Neural progenitor cell (in vitro differentiated cells): ENCODE measurements around the gene ARFRP1. TPM values are rescaled to one million over a fixed set of nuclear protein-coding genes. Genes with fewer than 3 reads are reported as not detected.
"Not testable (repeated sequence)": the region's sequence is repeated elsewhere in the genome, so short reads cannot be mapped to it uniquely, and the experiment has no call there.

Experiments
- DNase-seq: peaks from one replicate; pipeline ENCODE4 v3.0.0-alpha.2; 2016; ENCODE audit warnings: low spot score
- H2AFZ ChIP-seq: fragments of 200-600 bp; sonication (generic); replicated peaks from 2 replicates; pipeline ENCODE4 v1.6.1; 2016; ENCODE audit warnings: antibody characterized with exemption
- H3F3A ChIP-seq: fragments of 200-600 bp; sonication (generic); 2 replicates; pipeline ENCODE4 v1.6.1; 2016; ENCODE audit warnings: antibody characterized with exemption, low read depth
- H3K27ac ChIP-seq: fragments of 200-600 bp; sonication (generic); 2 replicates; pipeline ENCODE4 v1.5.1; 2016; ENCODE audit warnings: mild to moderate bottlenecking
- H3K27me3 ChIP-seq: fragments of 200-600 bp; sonication (generic); 2 replicates; pipeline ENCODE4 v1.6.1; 2016; ENCODE audit warnings: mild to moderate bottlenecking, moderate library complexity
- H3K36me3 ChIP-seq: fragments of 200-600 bp; sonication (generic); 2 replicates; pipeline ENCODE4 v1.5.1; 2016
- H3K4me1 ChIP-seq: fragments of 200-600 bp; sonication (generic); 2 replicates; pipeline ENCODE4 v1.6.1; 2016; ENCODE audit warnings: mixed run types
- H3K4me2 ChIP-seq: fragments of 200-600 bp; sonication (generic); 2 replicates; pipeline ENCODE4 v1.6.1; 2016
- H3K4me3 ChIP-seq: fragments of 200-600 bp; sonication (generic); 2 replicates; pipeline ENCODE4 v1.5.1; 2016
- H3K79me2 ChIP-seq: fragments of 200-600 bp; sonication (generic); 2 replicates; pipeline ENCODE4 v1.6.1; 2016; ENCODE audit warnings: low read depth
- H3K9ac ChIP-seq: fragments of 200-600 bp; sonication (generic); 2 replicates; pipeline ENCODE4 v1.6.1; 2016
- H3K9me3 ChIP-seq: fragments of 200-600 bp; sonication (generic); 2 replicates; pipeline ENCODE4 v1.5.1; 2016; ENCODE audit warnings: low read depth
- H4K20me1 ChIP-seq: fragments of 200-600 bp; sonication (generic); 2 replicates; pipeline ENCODE4 v1.6.1; 2016; ENCODE audit warnings: low read depth
- H3K27ac Mint-ChIP-seq: 3 replicates; pipeline ENCODE4 v1.8.0; 2021; ENCODE audit warnings: mixed read lengths
- H3K27me3 Mint-ChIP-seq: 2 replicates; pipeline ENCODE4 v1.8.0; 2022; ENCODE audit warnings: low read depth, mild to moderate bottlenecking, inconsistent platforms, moderate library complexity, mixed read lengths; ENCODE audit not compliant: insufficient read depth
- H3K36me3 Mint-ChIP-seq: 3 replicates; pipeline ENCODE4 v1.8.0; 2021; ENCODE audit warnings: mixed read lengths
- H3K4me1 Mint-ChIP-seq: 3 replicates; pipeline ENCODE4 v1.8.0; 2021; ENCODE audit warnings: mixed read lengths
- H3K4me3 Mint-ChIP-seq: 3 replicates; pipeline ENCODE4 v1.8.0; 2021; ENCODE audit warnings: mild to moderate bottlenecking, moderate library complexity, mixed read lengths
- H3K9me3 Mint-ChIP-seq: 3 replicates; pipeline ENCODE4 v1.8.0; 2020; ENCODE audit warnings: mixed read lengths
- EZH2 ChIP-seq: fragments of 200-600 bp; sonication (generic); IDR thresholded peaks from 2 replicates; pipeline ENCODE4 v1.6.1; 2017; ENCODE audit warnings: antibody characterized with exemption, mild to moderate bottlenecking, moderate library complexity
- EZH2phosphoT487 ChIP-seq: fragments of 200-600 bp; sonication (generic); IDR thresholded peaks from 2 replicates; pipeline ENCODE4 v1.6.1; 2017; ENCODE audit warnings: antibody characterized with exemption
- total RNA-seq: library from RNA; depleted of rRNA; stranded (reverse); fragments of >200 nt; gene quantifications from 2 replicates; pipeline ENCODE4 v1.2.3, GENCODE V29; 2015; ENCODE audit warnings: low replicate concordance
- TF ChIP-seq, protein P1 (sequence below): fragments of 200-600 bp; sonication (generic); IDR thresholded peaks from 2 replicates; pipeline ENCODE4 v1.5.1; 2017; ENCODE audit warnings: antibody characterized with exemption, mild to moderate bottlenecking

The ARFRP1 gene
- total RNA-seq, 1 donor from 2014 or later, result 18.3 TPM

DNA sequence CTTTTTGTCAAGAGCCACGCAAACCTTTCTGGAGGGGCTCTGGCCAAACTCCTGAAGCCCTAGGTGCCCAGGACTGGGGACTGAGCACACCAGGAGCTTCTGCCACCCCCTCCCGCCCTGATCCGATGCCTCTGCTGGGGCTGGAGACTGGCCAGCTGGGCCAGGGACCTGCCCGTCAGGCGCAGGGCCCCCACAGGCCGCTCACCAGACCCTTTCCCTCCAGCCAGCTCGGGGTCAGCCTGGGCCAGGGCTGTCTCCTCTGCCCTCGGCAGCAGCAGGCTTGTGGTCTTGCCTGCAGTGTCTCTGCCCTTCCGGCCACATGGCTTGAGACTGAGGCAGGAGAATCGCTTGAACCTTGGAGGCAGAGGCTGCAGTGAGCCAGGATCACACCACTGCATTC, 35.1 kb downstream of the ARFRP1 start:
- Mint-ChIP-seq H3K4me3 (no peak overlapping the region), H3K36me3 (peaks cover 18% of the 10 kb centered on the region), H3K9me3 (no peaks in the 10 kb centered on the region), H3K27me3 (peaks cover 5% of the 10 kb centered on the region), H3K4me1 (no peaks in the 10 kb centered on the region), H3K27ac (no peak overlapping the region)
- Histone ChIP-seq H3K4me1 (no peaks in the 10 kb centered on the region), H3K9ac (no peak overlapping the region), H4K20me1 (no peaks in the 10 kb centered on the region), H3K36me3 (no peaks in the 10 kb centered on the region), H2AFZ (no peak overlapping the region), H3K79me2 (no peaks in the 10 kb centered on the region), H3K27me3 (no peaks in the 10 kb centered on the region), H3K9me3 (no peaks in the 10 kb centered on the region), H3F3A (no peaks in the 10 kb centered on the region), H3K4me3 (no peak overlapping the region), H3K27ac (no peak overlapping the region), H3K4me2 (no peak overlapping the region)
- DNase-seq, result no peak
- no peak for TF ChIP-seq EZH2
- TF ChIP-seq EZH2phosphoT487, result no peak
- TF ChIP-seq, protein P1, sequence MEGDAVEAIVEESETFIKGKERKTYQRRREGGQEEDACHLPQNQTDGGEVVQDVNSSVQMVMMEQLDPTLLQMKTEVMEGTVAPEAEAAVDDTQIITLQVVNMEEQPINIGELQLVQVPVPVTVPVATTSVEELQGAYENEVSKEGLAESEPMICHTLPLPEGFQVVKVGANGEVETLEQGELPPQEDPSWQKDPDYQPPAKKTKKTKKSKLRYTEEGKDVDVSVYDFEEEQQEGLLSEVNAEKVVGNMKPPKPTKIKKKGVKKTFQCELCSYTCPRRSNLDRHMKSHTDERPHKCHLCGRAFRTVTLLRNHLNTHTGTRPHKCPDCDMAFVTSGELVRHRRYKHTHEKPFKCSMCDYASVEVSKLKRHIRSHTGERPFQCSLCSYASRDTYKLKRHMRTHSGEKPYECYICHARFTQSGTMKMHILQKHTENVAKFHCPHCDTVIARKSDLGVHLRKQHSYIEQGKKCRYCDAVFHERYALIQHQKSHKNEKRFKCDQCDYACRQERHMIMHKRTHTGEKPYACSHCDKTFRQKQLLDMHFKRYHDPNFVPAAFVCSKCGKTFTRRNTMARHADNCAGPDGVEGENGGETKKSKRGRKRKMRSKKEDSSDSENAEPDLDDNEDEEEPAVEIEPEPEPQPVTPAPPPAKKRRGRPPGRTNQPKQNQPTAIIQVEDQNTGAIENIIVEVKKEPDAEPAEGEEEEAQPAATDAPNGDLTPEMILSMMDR, result no peak

DNA sequence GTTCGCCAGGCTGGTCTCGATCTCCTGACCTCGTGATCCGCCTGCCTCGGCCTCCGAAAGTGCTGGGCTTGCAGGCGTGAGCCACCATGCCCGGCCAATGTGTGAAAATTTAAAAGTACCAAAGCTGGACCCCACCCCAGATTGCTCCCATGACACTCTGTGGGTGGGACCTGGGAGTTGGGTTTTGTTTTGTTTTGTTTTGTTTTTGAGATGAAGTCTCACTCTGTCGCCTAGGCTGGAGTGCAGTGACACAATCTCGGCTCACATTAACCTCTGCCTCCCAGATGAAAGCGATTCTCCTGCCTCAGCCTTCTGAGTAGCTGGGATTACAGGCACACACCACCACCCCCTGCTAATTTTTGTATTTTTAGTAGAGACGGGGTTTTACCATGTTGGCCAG, 36.1 kb downstream of the ARFRP1 start:
- not testable (repeated sequence) for H3K4me1 ChIP-seq, H4K20me1 ChIP-seq, H3F3A ChIP-seq, H3K27ac ChIP-seq, H3K9me3 Mint-ChIP-seq, DNase-seq, H3K4me2 ChIP-seq, H3K9me3 ChIP-seq, H3K4me3 Mint-ChIP-seq, H3K9ac ChIP-seq, H3K27me3 Mint-ChIP-seq, H3K36me3 ChIP-seq, H2AFZ ChIP-seq, H3K27ac Mint-ChIP-seq, H3K27me3 ChIP-seq, H3K4me3 ChIP-seq, H3K79me2 ChIP-seq, H3K4me1 Mint-ChIP-seq
- peaks cover 18% of the 10 kb centered on the region for H3K36me3 Mint-ChIP-seq

DNA sequence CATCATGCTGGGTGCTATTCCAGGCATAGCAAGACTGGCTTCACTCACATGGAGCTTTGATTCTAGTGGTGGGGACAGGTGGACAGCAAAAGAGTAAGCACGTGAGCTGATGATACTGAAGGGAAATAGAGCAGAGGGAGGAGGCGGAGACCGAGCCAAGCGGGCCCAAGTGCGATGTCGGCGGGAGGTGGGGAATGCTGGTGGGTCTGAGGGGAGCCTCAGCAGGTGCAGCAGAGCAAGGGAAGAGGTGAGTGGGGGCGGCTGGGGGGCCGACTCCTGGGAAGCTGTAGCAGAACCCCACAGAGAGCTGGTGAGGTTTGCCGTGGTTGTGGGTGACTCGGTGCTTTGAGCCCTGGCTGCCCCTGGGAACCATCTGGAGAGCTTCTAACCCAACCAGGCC, 39.4 kb downstream of the ARFRP1 start:
- Histone ChIP-seq H4K20me1 (no peaks in the 10 kb centered on the region), H3K79me2 (no peaks in the 10 kb centered on the region), H3K27ac (no peak overlapping the region), H3K4me3 (no peak overlapping the region), H2AFZ (no peak overlapping the region), H3K9ac (no peak overlapping the region), H3K4me1 (no peaks in the 10 kb centered on the region), H3K27me3 (no peaks in the 10 kb centered on the region), H3K9me3 (no peaks in the 10 kb centered on the region), H3K4me2 (no peak overlapping the region), H3K36me3 (no peaks in the 10 kb centered on the region), H3F3A (no peaks in the 10 kb centered on the region)
- TF ChIP-seq, protein P1, result no peak
- TF ChIP-seq EZH2phosphoT487 (no peak), EZH2 (no peak)
- peaks cover 2% of the 10 kb centered on the region for H3K27me3 Mint-ChIP-seq
- DNase-seq, result no peak
- peaks cover 23% of the 10 kb centered on the region for H3K36me3 Mint-ChIP-seq
- H3K9me3 Mint-ChIP-seq, result no peaks in the 10 kb centered on the region
- no peak overlapping the region for H3K27ac Mint-ChIP-seq
- no peak overlapping the region for H3K4me3 Mint-ChIP-seq
- H3K4me1 Mint-ChIP-seq, result peaks cover 5% of the 10 kb centered on the region

DNA sequence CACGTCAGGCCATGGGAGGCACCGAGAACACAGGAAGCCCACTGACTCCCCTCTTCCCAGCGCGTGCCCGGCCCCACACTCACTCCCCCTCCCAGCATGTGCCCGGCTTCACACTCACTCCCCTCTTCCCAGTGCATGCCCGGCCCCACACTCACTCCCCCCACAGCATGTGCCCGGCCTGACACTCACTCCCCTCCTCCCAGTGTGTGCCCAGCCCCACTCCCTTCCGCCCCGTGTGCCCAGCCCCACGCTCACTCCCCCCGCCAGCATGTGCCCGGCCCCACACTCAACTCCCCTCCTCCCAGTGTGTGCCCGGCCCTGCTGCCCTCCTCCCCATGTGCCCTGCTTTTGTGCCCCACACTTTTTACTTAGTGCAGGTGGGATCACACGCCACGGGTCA, 39.9 kb downstream of the ARFRP1 start:
- H3K9ac ChIP-seq, result no peak overlapping the region
- Mint-ChIP-seq H3K27ac (no peak overlapping the region), H3K27me3 (peaks cover 2% of the 10 kb centered on the region), H3K4me3 (no peak overlapping the region), H3K4me1 (peaks cover 5% of the 10 kb centered on the region), H3K36me3 (peaks cover 23% of the 10 kb centered on the region), H3K9me3 (no peaks in the 10 kb centered on the region)
- no peaks in the 10 kb centered on the region for H3K36me3 ChIP-seq
- no peaks in the 10 kb centered on the region for H3K79me2 ChIP-seq
- no peaks in the 10 kb centered on the region for H4K20me1 ChIP-seq
- H3K27ac ChIP-seq, result no peak overlapping the region
- no peaks in the 10 kb centered on the region for H3F3A ChIP-seq
- H2AFZ ChIP-seq, result no peak overlapping the region
- no peak overlapping the region for H3K4me2 ChIP-seq
- no peak overlapping the region for H3K4me3 ChIP-seq
- TF ChIP-seq EZH2phosphoT487, result no peak
- TF ChIP-seq EZH2, result no peak
- TF ChIP-seq, protein P1, result no peak
- H3K9me3 ChIP-seq, result no peaks in the 10 kb centered on the region
- DNase-seq, result no peak
- no peaks in the 10 kb centered on the region for H3K27me3 ChIP-seq
- H3K4me1 ChIP-seq, result no peaks in the 10 kb centered on the region
